HL-60 (cell line): ENCODE data around the gene NAPB.

Experiments used
- DNase-seq, 2 experiments: peaks; one replicate each; pipeline ENCODE4 v3.0.0-alpha.2; 2010 to 2020; ENCODE audit warnings: low read depth in 1 of 2, low spot score in 1 of 2
- H3K27ac ChIP-seq: fragments of 250-450 bp; sonication (Bioruptor Pico); replicated peaks from 2 replicates; pipeline ENCODE4 v1.5.1; 2020; ENCODE audit warnings: mild to moderate bottlenecking, moderate library complexity
- H3K27me3 ChIP-seq: fragments of 250-450 bp; sonication (Bioruptor Pico); 2 replicates; pipeline ENCODE4 v1.5.1; 2021; ENCODE audit warnings: mild to moderate bottlenecking, moderate library complexity; ENCODE audit not compliant: insufficient read depth, poor library complexity, severe bottlenecking
- H3K4me3 ChIP-seq: replicated peaks from 2 replicates; pipeline ENCODE4 v1.5.1; 2011; ENCODE audit warnings: mild to moderate bottlenecking, control low read depth, low read length; ENCODE audit not compliant: insufficient read depth
- CTCF ChIP-seq: IDR thresholded peaks from one replicate; pipeline ENCODE4 v1.5.1; 2011; ENCODE audit warnings: low read length, control low read depth, inconsistent platforms; ENCODE audit not compliant: insufficient read depth
- GABPA ChIP-seq: IDR thresholded peaks from 2 replicates; pipeline ENCODE4 v1.6.1; 2012; ENCODE audit warnings: low read depth
- POLR2AphosphoS5 ChIP-seq: IDR thresholded peaks from 2 replicates; pipeline ENCODE4 v1.6.1; 2012; ENCODE audit warnings: low read depth
- SPI1 ChIP-seq: IDR thresholded peaks from 2 replicates; pipeline ENCODE4 v1.6.1; 2012; ENCODE audit warnings: low read depth, mild to moderate bottlenecking, borderline replicate concordance
- TF ChIP-seq, protein P1 (sequence below): IDR thresholded peaks from 2 replicates; pipeline ENCODE4 v1.6.1; 2012; ENCODE audit warnings: low read depth; ENCODE audit not compliant: insufficient replicate concordance

NAPB gene

DNA sequence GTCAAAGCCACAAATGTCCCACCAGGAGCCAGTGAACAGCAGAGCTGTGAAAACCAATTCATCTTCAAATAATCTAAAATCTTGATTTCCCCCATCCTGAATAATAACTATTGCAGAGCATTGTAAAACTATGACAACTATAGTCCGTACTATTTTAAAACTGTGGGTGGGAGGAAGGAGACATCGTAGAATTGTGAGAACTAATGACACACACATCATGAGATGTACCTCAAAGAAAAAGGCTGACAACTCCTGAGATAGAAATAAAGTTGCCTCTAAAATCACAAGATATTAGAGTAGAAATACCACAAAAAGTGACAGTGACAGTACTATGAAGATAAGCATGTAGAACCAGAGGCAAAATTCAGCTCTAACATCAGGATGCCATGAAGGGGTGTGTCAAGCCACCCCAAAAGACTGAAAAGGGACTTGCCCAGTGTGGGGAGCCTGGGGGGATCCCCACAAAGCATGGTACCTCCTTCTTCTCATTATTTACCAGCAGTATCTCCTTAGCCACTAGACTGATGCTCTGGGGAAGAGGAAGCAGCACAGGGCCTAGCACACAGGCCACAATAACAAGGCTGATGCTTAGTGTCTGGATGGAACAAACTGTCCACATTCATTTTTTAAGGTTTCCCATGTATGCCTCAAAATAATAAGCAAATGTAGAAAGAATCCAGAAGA lies 13.4 kb downstream of the NAPB start:
- no peaks in the 10 kb centered on the region for H3K27me3 ChIP-seq
- H3K4me3 ChIP-seq = no peak overlapping the region
- DNase-seq = no peak
- no peak for TF ChIP-seq CTCF
- TF ChIP-seq, protein P1, sequence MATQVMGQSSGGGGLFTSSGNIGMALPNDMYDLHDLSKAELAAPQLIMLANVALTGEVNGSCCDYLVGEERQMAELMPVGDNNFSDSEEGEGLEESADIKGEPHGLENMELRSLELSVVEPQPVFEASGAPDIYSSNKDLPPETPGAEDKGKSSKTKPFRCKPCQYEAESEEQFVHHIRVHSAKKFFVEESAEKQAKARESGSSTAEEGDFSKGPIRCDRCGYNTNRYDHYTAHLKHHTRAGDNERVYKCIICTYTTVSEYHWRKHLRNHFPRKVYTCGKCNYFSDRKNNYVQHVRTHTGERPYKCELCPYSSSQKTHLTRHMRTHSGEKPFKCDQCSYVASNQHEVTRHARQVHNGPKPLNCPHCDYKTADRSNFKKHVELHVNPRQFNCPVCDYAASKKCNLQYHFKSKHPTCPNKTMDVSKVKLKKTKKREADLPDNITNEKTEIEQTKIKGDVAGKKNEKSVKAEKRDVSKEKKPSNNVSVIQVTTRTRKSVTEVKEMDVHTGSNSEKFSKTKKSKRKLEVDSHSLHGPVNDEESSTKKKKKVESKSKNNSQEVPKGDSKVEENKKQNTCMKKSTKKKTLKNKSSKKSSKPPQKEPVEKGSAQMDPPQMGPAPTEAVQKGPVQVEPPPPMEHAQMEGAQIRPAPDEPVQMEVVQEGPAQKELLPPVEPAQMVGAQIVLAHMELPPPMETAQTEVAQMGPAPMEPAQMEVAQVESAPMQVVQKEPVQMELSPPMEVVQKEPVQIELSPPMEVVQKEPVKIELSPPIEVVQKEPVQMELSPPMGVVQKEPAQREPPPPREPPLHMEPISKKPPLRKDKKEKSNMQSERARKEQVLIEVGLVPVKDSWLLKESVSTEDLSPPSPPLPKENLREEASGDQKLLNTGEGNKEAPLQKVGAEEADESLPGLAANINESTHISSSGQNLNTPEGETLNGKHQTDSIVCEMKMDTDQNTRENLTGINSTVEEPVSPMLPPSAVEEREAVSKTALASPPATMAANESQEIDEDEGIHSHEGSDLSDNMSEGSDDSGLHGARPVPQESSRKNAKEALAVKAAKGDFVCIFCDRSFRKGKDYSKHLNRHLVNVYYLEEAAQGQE = no peak
- TF ChIP-seq SPI1 = no peak
- TF ChIP-seq POLR2AphosphoS5 = no peak
- no peak for TF ChIP-seq GABPA
- no peak overlapping the region for H3K27ac ChIP-seq

DNA sequence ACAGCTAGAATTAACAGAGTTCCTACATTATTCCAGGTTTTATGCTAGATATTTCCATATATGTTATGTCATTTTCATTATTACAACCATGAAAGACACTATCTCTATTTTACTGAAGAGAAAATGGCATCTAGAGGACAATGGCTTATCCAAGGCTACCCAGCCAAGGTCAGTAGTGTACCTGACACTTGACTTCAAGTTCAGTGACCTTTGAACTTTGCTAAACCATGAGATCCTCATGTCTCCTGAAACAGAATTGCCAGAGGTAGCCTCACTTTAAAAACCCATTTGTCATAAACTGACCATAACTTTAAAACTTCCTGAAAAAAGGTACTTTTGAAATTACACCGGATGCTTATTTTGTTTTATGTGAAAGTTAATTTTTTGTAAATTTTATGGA lies 14.4 kb downstream of the NAPB start:
- no peak for DNase-seq
- no peak for TF ChIP-seq GABPA
- TF ChIP-seq, protein P1 = no peak
- no peak for TF ChIP-seq CTCF
- no peak for TF ChIP-seq POLR2AphosphoS5
- no peak for TF ChIP-seq SPI1
- Histone ChIP-seq H3K27me3 (no peaks in the 10 kb centered on the region), H3K4me3 (no peak overlapping the region), H3K27ac (no peak overlapping the region)

DNA sequence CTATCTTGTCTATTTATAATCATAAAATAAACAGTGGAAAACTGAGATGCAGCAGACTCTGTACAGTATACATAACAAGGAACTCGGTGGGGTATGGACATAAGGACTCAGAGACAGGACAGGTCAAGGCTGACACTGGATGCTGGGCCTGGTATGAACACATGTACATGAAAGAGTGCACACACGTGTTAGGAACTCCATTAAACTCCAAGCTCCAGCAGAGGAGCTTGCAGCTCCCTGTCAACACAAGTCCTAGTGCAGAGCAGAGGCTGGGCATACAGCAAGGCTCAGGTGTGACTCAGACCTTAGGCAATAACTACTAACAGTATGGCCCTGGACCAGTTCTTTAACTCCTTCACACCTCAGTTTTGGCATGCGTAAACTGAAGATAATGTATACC lies 17.1 kb downstream of the NAPB start:
- DNase-seq = no peak
- Histone ChIP-seq H3K27ac (no peak overlapping the region), H3K27me3 (no peaks in the 10 kb centered on the region), H3K4me3 (no peak overlapping the region)
- TF ChIP-seq GABPA = no peak
- no peak for TF ChIP-seq POLR2AphosphoS5
- TF ChIP-seq, protein P1 = no peak
- TF ChIP-seq CTCF = no peak
- TF ChIP-seq SPI1 = no peak
